CD4-positive, alpha-beta memory T cell (primary cell): ENCODE results near the gene TTC19. TPM values are rescaled to one million over a fixed set of nuclear protein-coding genes. Genes with fewer than 3 reads are reported as not detected.

Experiments
- CTCF ChIA-PET: fragments of 350-600 bp; sonication (Branson Sonifier 250); formaldehyde crosslinking; loops from one replicate; lab custom pipeline; 2021; ENCODE audit warnings: inconsistent platforms; ENCODE audit not compliant: partially characterized antibody; lab: Charles Lee
- POLR2A ChIA-PET: fragments of 350-600 bp; sonication (Branson Sonifier 250); formaldehyde crosslinking; loops from one replicate; lab custom pipeline; 2021; ENCODE audit not compliant: partially characterized antibody; lab: Charles Lee
- DNase-seq, 5 donors: peaks; one replicate each; pipeline versions ENCODE4 v3.0.0 to v3.0.0-alpha.2; 2020 to 2022; ENCODE audit warnings: mixed read lengths in 1 of 5
- H3K27ac ChIP-seq: one replicate; pipeline ENCODE4 v1.7.0; 2013; ENCODE audit warnings: low read depth, low read length
- H3K27me3 ChIP-seq: 2 replicates; pipeline ENCODE4 v1.7.0; 2013; ENCODE audit warnings: mild to moderate bottlenecking, low read length, moderate library complexity; ENCODE audit not compliant: insufficient read depth
- H3K36me3 ChIP-seq: 2 replicates; pipeline ENCODE4 v1.7.0; 2013; ENCODE audit warnings: mild to moderate bottlenecking, low read length, moderate library complexity; ENCODE audit not compliant: insufficient read depth
- H3K4me1 ChIP-seq: 2 replicates; pipeline ENCODE4 v1.7.0; 2013; ENCODE audit warnings: mild to moderate bottlenecking, low read length, moderate library complexity; ENCODE audit not compliant: insufficient read depth
- H3K4me3 ChIP-seq, 2 donors: one replicate each; pipeline ENCODE4 v1.7.0; 2013; ENCODE audit warnings: low read length in 2 of 2, mild to moderate bottlenecking in 1 of 2
- H3K9me3 ChIP-seq, 2 donors: one replicate each; pipeline ENCODE4 v1.7.0; 2013; ENCODE audit warnings: low read length in 2 of 2, control low read depth in 1 of 2; ENCODE audit not compliant: control insufficient read depth in 1 of 2
- H3K27ac Mint-ChIP-seq, 7 donors: one replicate each; pipeline ENCODE4 v1.8.0; 2020 to 2021; ENCODE audit warnings: mixed read lengths in 7 of 7, mild to moderate bottlenecking in 6 of 7, inconsistent platforms in 3 of 7, moderate library complexity in 3 of 7
- H3K27me3 Mint-ChIP-seq, 2 donors: one replicate each; pipeline ENCODE4 v1.8.0; 2020 to 2021; ENCODE audit warnings: mixed read lengths in 2 of 2
- H3K36me3 Mint-ChIP-seq, 2 donors: one replicate each; pipeline ENCODE4 v1.8.0; 2020 to 2021; ENCODE audit warnings: mixed read lengths in 2 of 2, inconsistent platforms in 1 of 2, mild to moderate bottlenecking in 1 of 2
- H3K4me1 Mint-ChIP-seq, 4 donors: one replicate each; pipeline ENCODE4 v1.8.0; 2020 to 2021; ENCODE audit warnings: mixed read lengths in 4 of 4, mild to moderate bottlenecking in 1 of 4
- H3K4me3 Mint-ChIP-seq, 8 donors: one replicate each; pipeline ENCODE4 v1.8.0; 2020 to 2021; ENCODE audit warnings: mixed read lengths in 8 of 8, mild to moderate bottlenecking in 7 of 8, moderate library complexity in 6 of 8, inconsistent platforms in 3 of 8
- H3K9me3 Mint-ChIP-seq, 8 donors: one replicate each; pipeline ENCODE4 v1.8.0; 2020 to 2021; ENCODE audit warnings: mixed read lengths in 8 of 8, mild to moderate bottlenecking in 5 of 8, inconsistent platforms in 3 of 8, moderate library complexity in 1 of 8
- intact Hi-C: fragments of 100-400 bp; cut with micrococcal nuclease; formaldehyde crosslinking; loops from one replicate; pipeline ENCODE4 v1.15.1; 2023
- polyA plus RNA-seq, 2 donors: library from polyadenylated mRNA; unstranded; fragments of 300-500 nt; fragmentation: Illumina TruSeq; gene quantifications; one replicate each; pipeline ENCODE4 v1.2.3, GENCODE V29; 2021
- total RNA-seq, 2 experiments: library from RNA; stranded (reverse); gene quantifications; one replicate each; pipeline ENCODE4 v1.2.3, GENCODE V29; 2021

TTC19 gene
- total RNA-seq (10 to 100 TPM; 34.1 to 36.3 TPM), polyA plus RNA-seq (10 to 100 TPM; 38.0 to 61.4 TPM)

DNA sequence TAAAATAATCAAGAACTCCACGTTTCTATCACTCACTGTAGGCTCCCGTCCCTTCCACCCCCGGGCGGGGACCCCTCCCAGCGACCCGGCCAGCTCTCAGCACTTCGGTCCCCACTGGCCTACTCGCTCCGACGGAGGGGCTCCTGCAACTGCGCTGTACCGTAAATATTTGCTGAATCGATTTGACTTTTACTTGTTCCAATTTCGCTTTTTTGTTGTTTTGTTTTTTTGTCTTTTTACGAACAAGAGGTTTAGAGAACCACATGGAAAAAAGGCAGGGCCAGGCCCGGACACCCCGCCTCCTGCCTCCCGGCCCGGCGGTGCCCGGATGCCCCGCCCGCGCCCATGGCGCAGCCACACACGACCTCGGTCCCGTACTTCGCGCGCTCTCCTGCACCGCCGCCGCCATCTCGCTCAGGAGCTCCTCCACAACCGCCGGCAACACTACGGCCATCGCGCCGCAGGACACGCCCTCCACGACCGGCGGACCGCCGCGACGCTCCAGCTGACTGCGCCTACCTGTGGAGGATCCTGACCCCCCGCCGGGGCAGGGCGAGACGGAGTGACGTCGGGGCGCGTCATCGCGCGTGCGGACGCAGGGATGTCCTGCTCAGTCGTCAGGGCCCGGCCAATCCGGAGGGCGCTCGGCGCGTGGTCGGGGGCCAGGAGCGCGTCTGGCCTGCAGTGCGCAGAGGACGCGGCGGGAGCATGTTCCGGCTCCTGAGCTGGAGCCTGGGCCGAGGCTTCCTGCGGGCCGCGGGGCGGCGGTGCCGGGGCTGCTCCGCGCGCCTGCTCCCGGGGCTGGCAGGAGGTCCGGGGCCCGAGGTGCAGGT, at the start of gene TTC19, which contains the start of gene ZSWIM7:
TTC19 (plus strand) TSS at position 684 of the 833 bp plus-strand sequence; CDS start at position 709, 25 bp downstream.
ZSWIM7 (minus strand) TSS at position 564 of the 833 bp plus-strand sequence; CDS start at position 454, 110 bp downstream.
- Mint-ChIP-seq H3K27me3 (no peaks in the 10 kb centered on the region), H3K4me1 (peaks cover 24 to 42% (median 33%) of the 10 kb centered on the region in 4 donors), H3K36me3 (peaks cover 27 to 52% of the 10 kb centered on the region in 2 donors), H3K9me3 (no peaks in the 10 kb centered on the region), H3K27ac (peak within 1 kb of the TSS; percentile 86 to 99 (median 98)), H3K4me3 (peak within 1 kb of the TSS; percentile 91 to 97 (median 95))
- peak within 1 kb of the TSS; percentile 73 to 79 for H3K4me3 ChIP-seq
- peaks cover 28% of the 10 kb centered on the region for H3K36me3 ChIP-seq
- ChIA-PET POLR2A (interaction anchor here (0.6 to 2.7 kb wide), 12 partner anchors 8 to 537 kb away, joined by 3 to 10 read pairs (median 3); partner anchors contain the start of genes ADORA2B and CENPV), CTCF (interaction anchor here (0.7 to 3.1 kb wide), 5 partner anchors 10 to 741 kb away, joined by 3 to 15 read pairs (median 5); no protein-coding TSS in a partner anchor)
- intact Hi-C loops, result loop anchor here (1.0 to 5.0 kb wide), 2 partner anchors 147 to 216 kb away; partner anchors contain the start of gene NCOR1
- no peaks in the 10 kb centered on the region for H3K27me3 ChIP-seq
- peak within 1 kb of the TSS; percentile 76 for H3K27ac ChIP-seq
- no peaks in the 10 kb centered on the region for H3K9me3 ChIP-seq
- DNase-seq, result peak; percentile 89 to 94 (median 91)
- peaks cover 28% of the 10 kb centered on the region for H3K4me1 ChIP-seq

DNA sequence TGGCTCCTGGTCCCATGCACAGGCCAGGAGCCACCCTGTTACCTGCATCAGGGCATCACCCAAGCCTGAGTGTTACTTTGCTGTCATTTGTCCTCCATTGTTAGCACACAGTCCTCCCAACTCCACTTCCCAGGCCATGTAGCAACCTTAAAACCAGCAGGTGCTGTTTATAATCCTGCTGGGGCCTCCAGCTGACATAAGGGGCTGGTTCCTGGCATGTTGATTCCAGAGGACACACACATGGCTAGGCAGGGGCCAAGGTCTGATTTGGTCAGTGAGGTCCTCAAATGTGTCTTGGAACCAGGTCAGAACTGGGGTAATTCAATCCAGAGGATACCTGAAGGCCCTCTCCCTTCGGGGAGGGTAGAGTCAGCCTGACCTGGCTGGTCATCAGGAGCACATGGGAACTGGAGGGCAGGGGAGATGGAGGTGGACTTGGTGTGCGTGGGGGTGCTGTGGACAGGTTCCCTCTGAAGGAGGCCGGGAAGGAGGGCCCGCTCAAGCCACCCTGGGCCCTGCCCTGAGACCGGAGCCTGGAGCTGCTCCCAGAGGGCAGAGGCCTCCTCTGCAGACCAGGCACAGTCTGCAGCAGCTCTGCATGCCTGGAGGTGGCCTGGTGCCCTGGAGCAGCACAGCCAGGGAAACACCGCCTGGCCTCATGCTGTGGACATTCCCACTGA, 48.1 kb upstream of the TTC19 start:
- no peak overlapping the region for H3K4me3 Mint-ChIP-seq
- H3K27ac Mint-ChIP-seq, result no peak overlapping the region
- Histone ChIP-seq H3K9me3 (no peaks in the 10 kb centered on the region), H3K27me3 (no peaks in the 10 kb centered on the region), H3K4me1 (no peaks in the 10 kb centered on the region), H3K27ac (no peak overlapping the region), H3K4me3 (no peak overlapping the region), H3K36me3 (no peaks in the 10 kb centered on the region)
- H3K27me3 Mint-ChIP-seq, result peaks cover 2 to 9% of the 10 kb centered on the region in 2 donors
- ChIA-PET CTCF (no interaction called here), POLR2A (no interaction called here)
- H3K9me3 Mint-ChIP-seq, result no peaks in the 10 kb centered on the region
- DNase-seq, result no peak
- no peaks in the 10 kb centered on the region for H3K36me3 Mint-ChIP-seq
- intact Hi-C loops, result no loop called here
- H3K4me1 Mint-ChIP-seq, result no peaks in the 10 kb centered on the region

GRCh38 chr17:15952048-15952532, 47.5 kb upstream of the TTC19 start:
- H3K4me3 ChIP-seq, result no peak overlapping the region
- ChIA-PET POLR2A (no interaction called here), CTCF (no interaction called here)
- Mint-ChIP-seq H3K27ac (no peak overlapping the region), H3K9me3 (no peaks in the 10 kb centered on the region), H3K27me3 (peaks cover 2 to 3% of the 10 kb centered on the region in 2 donors), H3K4me3 (no peak overlapping the region), H3K4me1 (peaks cover 0 to under 1% (median under 1%) of the 10 kb centered on the region in 4 donors), H3K36me3 (no peaks in the 10 kb centered on the region)
- no peaks in the 10 kb centered on the region for H3K36me3 ChIP-seq
- no peaks in the 10 kb centered on the region for H3K4me1 ChIP-seq
- DNase-seq, result no peak
- H3K27ac ChIP-seq, result no peak overlapping the region
- H3K27me3 ChIP-seq, result no peaks in the 10 kb centered on the region
- H3K9me3 ChIP-seq, result no peaks in the 10 kb centered on the region
- intact Hi-C loops, result no loop called here

- ChIA-PET CTCF (no interaction called here), POLR2A (no interaction called here)
- H3K27ac Mint-ChIP-seq, result no peak overlapping the region
Observed at GRCh38 chr17:15952916-15953790, 46.5 kb upstream of the TTC19 start.

DNA sequence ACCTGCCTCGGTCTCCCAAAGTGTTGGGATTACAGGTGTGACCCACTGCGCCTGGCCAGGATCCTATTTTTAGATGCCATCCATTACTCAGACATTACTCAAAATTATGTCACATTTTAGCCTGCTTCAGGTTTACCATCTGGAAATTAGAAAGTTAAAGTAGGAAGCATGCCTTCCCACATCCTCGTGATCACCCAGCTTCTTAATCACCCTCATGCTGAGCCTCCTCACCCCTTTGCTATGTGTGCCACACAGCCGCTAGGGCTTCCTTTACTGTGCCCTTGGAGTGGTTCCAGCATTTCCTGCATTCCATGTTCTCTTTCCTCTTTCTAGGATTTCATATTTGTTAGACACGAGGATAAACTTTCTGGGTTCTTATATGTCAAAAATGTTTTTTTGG, 45.4 kb upstream of the TTC19 start:
- H3K36me3 ChIP-seq, result no peaks in the 10 kb centered on the region
- CTCF ChIA-PET, result no interaction called here
- DNase-seq, result no peak
- intact Hi-C loops, result no loop called here
- peaks cover 0 to 3% of the 10 kb centered on the region in 2 donors for H3K27me3 Mint-ChIP-seq
- no peak overlapping the region for H3K4me3 Mint-ChIP-seq
- no peaks in the 10 kb centered on the region for H3K36me3 Mint-ChIP-seq
- H3K27ac Mint-ChIP-seq, result no peak overlapping the region
- H3K9me3 ChIP-seq, result no peaks in the 10 kb centered on the region
- H3K4me1 Mint-ChIP-seq, result peaks cover 9 to 16% (median 12%) of the 10 kb centered on the region in 4 donors
- H3K9me3 Mint-ChIP-seq, result peaks cover 0 to 2% (median 0%) of the 10 kb centered on the region in 8 donors
- H3K4me1 ChIP-seq, result peaks cover 9% of the 10 kb centered on the region
- H3K27ac ChIP-seq, result no peak overlapping the region
- H3K4me3 ChIP-seq, result no peak overlapping the region
- H3K27me3 ChIP-seq, result no peaks in the 10 kb centered on the region
- POLR2A ChIA-PET, result no interaction called here

More at GRCh38 chr17:15952916-15953790, 46.5 kb upstream of the TTC19 start:
- Mint-ChIP-seq H3K36me3 (no peaks in the 10 kb centered on the region), H3K4me1 (peaks cover under 1 to 8% (median 3%) of the 10 kb centered on the region in 4 donors), H3K9me3 (peaks cover 0 to 2% (median 0%) of the 10 kb centered on the region in 8 donors), H3K27me3 (peaks cover 0 to 3% of the 10 kb centered on the region in 2 donors), H3K4me3 (no peak overlapping the region)
- no peaks in the 10 kb centered on the region for H3K4me1 ChIP-seq
- no peak for DNase-seq
- H3K27me3 ChIP-seq, result no peaks in the 10 kb centered on the region
- H3K36me3 ChIP-seq, result no peaks in the 10 kb centered on the region
- H3K9me3 ChIP-seq, result no peaks in the 10 kb centered on the region
- intact Hi-C loops, result no loop called here
- no peak overlapping the region for H3K4me3 ChIP-seq
- H3K27ac ChIP-seq, result no peak overlapping the region

- no peaks in the 10 kb centered on the region for H3K27me3 Mint-ChIP-seq
- H3K9me3 ChIP-seq, result no peaks in the 10 kb centered on the region
- no peaks in the 10 kb centered on the region for H3K36me3 Mint-ChIP-seq
- H3K4me3 Mint-ChIP-seq, result no peak overlapping the region
- peaks cover 0 to 2% (median 0%) of the 10 kb centered on the region in 8 donors for H3K9me3 Mint-ChIP-seq
- CTCF ChIA-PET, result no interaction called here
- H3K27me3 ChIP-seq, result no peaks in the 10 kb centered on the region
- peaks cover 12 to 18% (median 16%) of the 10 kb centered on the region in 4 donors for H3K4me1 Mint-ChIP-seq
- intact Hi-C loops, result no loop called here
- no peak overlapping the region for H3K4me3 ChIP-seq
- POLR2A ChIA-PET, result no interaction called here
- no peak overlapping the region for H3K27ac Mint-ChIP-seq
- H3K27ac ChIP-seq, result no peak overlapping the region
- H3K36me3 ChIP-seq, result no peaks in the 10 kb centered on the region
- H3K4me1 ChIP-seq, result peaks cover 15% of the 10 kb centered on the region
- DNase-seq, result no peak
Observed at GRCh38 chr17:15955793-15956541, 43.7 kb upstream of the TTC19 start.
